Muscle layer of colon (tissue), 2 donors: ENCODE data around the gene RAB23.

Source experiments
- H3K27ac ChIP-seq: one replicate; pipeline ENCODE4 v1.7.0; 2013; ENCODE audit warnings: low read depth, mild to moderate bottlenecking, low read length, moderate library complexity
- H3K27me3 ChIP-seq, 2 donors: one replicate each; pipeline ENCODE4 v1.7.0; 2013; ENCODE audit warnings: low read length in 2 of 2, mild to moderate bottlenecking in 2 of 2; ENCODE audit not compliant: insufficient read depth in 2 of 2, control insufficient read depth in 1 of 2
- H3K36me3 ChIP-seq: one replicate; pipeline ENCODE4 v1.7.0; 2013; ENCODE audit warnings: mild to moderate bottlenecking, low read length; ENCODE audit not compliant: insufficient read depth
- H3K4me1 ChIP-seq: one replicate; pipeline ENCODE4 v1.7.0; 2013; ENCODE audit warnings: mild to moderate bottlenecking, low read length; ENCODE audit not compliant: insufficient read depth
- H3K4me3 ChIP-seq, 2 donors: one replicate each; pipeline ENCODE4 v1.7.0; 2013; ENCODE audit warnings: low read length in 2 of 2, low read depth in 1 of 2, mild to moderate bottlenecking in 1 of 2, moderate library complexity in 1 of 2
- H3K9ac ChIP-seq: one replicate; pipeline ENCODE4 v1.7.0; 2013; ENCODE audit warnings: low read length
- H3K9me3 ChIP-seq: one replicate; pipeline ENCODE4 v1.7.0; 2013; ENCODE audit warnings: mild to moderate bottlenecking, low read length
- donor health status: abdominal sarcoma.
- donor health status: Adenocarcinoma of cecum.

The RAB23 gene

DNA sequence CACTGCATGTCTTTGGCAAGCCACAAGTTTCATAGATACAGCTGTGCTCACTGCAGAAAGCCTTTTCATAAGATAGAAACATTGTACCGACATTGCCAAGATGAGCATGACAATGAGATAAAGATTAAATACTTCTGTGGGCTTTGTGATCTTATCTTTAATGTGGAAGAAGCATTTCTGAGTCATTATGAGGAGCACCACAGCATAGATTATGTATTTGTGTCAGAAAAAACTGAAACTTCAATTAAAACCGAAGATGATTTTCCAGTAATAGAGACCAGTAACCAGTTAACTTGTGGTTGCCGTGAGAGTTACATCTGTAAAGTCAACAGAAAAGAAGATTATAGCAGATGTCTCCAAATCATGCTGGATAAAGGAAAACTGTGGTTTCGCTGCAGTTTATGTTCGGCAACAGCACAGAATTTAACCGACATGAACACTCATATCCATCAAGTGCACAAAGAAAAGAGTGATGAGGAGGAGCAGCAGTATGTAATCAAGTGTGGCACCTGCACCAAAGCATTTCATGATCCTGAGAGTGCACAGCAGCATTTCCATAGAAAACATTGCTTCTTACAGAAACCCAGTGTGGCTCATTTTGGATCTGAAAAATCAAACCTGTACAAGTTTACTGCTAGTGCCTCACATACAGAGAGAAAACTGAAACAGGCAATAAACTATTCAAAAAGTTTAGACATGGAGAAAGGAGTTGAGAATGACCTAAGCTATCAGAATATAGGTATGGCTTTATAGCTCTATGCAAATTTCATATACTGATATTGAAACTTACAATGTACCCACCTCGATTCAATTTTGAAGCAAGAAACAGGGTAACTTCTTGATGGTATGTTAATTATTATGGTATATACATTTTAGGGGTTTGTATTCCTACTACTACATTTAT, 73.9 kb downstream of the RAB23 start:
- Histone ChIP-seq H3K36me3 (peaks cover 31% of the 10 kb centered on the region), H3K27ac (no peak overlapping the region), H3K4me1 (no peaks in the 10 kb centered on the region), H3K9ac (no peak overlapping the region), H3K27me3 (no peaks in the 10 kb centered on the region), H3K9me3 (no peaks in the 10 kb centered on the region), H3K4me3 (no peak overlapping the region)

DNA sequence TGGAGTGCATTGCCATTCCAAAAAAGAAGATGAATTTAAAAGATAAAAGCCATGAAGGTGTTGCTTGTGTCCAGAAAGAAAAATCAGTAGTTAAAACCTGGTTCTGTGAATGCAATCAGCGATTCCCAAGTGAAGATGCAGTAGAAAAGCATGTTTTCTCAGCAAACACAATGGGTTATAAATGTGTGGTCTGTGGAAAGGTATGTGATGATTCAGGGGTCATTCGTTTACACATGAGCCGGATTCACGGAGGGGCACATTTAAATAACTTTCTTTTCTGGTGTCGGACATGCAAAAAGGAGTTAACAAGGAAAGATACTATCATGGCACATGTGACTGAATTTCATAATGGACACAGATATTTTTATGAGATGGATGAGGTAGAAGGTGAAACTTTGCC, 74.7 kb downstream of the RAB23 start:
- no peaks in the 10 kb centered on the region for H3K4me1 ChIP-seq
- H3K27ac ChIP-seq = no peak overlapping the region
- H3K9me3 ChIP-seq = no peaks in the 10 kb centered on the region
- H3K36me3 ChIP-seq = peaks cover 29% of the 10 kb centered on the region
- H3K4me3 ChIP-seq = no peak overlapping the region
- H3K9ac ChIP-seq = no peak overlapping the region
- no peaks in the 10 kb centered on the region for H3K27me3 ChIP-seq

DNA sequence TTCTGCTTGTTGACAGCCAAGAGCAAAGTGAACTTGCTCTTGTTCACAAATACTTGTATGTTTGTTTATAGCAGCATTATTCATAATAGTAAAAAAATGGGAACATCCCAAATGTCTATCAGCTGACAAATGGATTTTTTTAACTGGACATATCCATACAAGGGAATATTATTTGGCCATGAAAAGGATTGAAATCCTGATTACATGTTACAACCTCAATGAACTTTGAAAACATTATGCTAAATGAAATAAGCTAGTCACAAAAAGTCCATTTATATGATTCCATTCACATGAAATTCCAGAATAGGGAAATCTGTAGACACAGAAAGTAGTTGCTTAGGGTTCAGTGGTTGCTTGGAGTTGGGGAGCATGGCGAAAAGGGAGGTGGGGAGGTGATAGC, 78.4 kb downstream of the RAB23 start:
- Histone ChIP-seq H3K9ac (no peak overlapping the region), H3K9me3 (no peaks in the 10 kb centered on the region), H3K36me3 (peaks cover 32% of the 10 kb centered on the region), H3K4me3 (no peak overlapping the region), H3K27ac (no peak overlapping the region), H3K4me1 (no peaks in the 10 kb centered on the region), H3K27me3 (no peaks in the 10 kb centered on the region)

GRCh38 chr6:57142178-57142525, 80.0 kb downstream of the RAB23 start:
- H3K36me3 ChIP-seq = peaks cover 33% of the 10 kb centered on the region
- no peak overlapping the region for H3K9ac ChIP-seq
- no peak overlapping the region for H3K27ac ChIP-seq
- H3K9me3 ChIP-seq = no peaks in the 10 kb centered on the region
- H3K27me3 ChIP-seq = no peaks in the 10 kb centered on the region
- H3K4me1 ChIP-seq = no peaks in the 10 kb centered on the region
- H3K4me3 ChIP-seq = no peak overlapping the region

- Histone ChIP-seq H3K9ac (no peak overlapping the region), H3K36me3 (peaks cover 36% of the 10 kb centered on the region), H3K27ac (no peak overlapping the region), H3K4me1 (no peaks in the 10 kb centered on the region), H3K27me3 (no peaks in the 10 kb centered on the region), H3K9me3 (no peaks in the 10 kb centered on the region), H3K4me3 (no peak overlapping the region)
Measured at GRCh38 chr6:57141451-57142177, 80.5 kb downstream of the RAB23 start.

- Histone ChIP-seq H3K27ac (no peak overlapping the region), H3K9me3 (no peaks in the 10 kb centered on the region), H3K36me3 (peaks cover 30% of the 10 kb centered on the region), H3K27me3 (no peaks in the 10 kb centered on the region), H3K9ac (no peak overlapping the region), H3K4me3 (no peak overlapping the region), H3K4me1 (no peaks in the 10 kb centered on the region)
Measured at GRCh38 chr6:57138026-57138425, 84.1 kb downstream of the RAB23 start.

GRCh38 chr6:57137350-57137749, 84.8 kb downstream of the RAB23 start:
- Histone ChIP-seq H3K9me3 (no peaks in the 10 kb centered on the region), H3K4me3 (no peak overlapping the region), H3K36me3 (peaks cover 25% of the 10 kb centered on the region), H3K4me1 (no peaks in the 10 kb centered on the region), H3K27ac (no peak overlapping the region), H3K27me3 (no peaks in the 10 kb centered on the region), H3K9ac (no peak overlapping the region)
